ENCODE results near the gene VSTM4. TPM values are rescaled to one million over a fixed set of nuclear protein-coding genes. Genes with fewer than 3 reads are reported as not detected.

Gene VSTM4
- total RNA-seq, 2 donors from 2014 or later: 1.2 to 3.1 TPM

- Histone ChIP-seq H3K36me3 (no peaks in the 10 kb centered on the region), H3K9ac (ENCODE audit: low read depth in 2 of 2, low read length in 2 of 2) (no peak overlapping the region), H3K4me3 (no peak overlapping the region), H3K4me1 (no peaks in the 10 kb centered on the region), H3K27me3 (no peaks in the 10 kb centered on the region), H3K9me3 (no peaks in the 10 kb centered on the region), H3K27ac (no peak overlapping the region)
- TF ChIP-seq, protein P1, sequence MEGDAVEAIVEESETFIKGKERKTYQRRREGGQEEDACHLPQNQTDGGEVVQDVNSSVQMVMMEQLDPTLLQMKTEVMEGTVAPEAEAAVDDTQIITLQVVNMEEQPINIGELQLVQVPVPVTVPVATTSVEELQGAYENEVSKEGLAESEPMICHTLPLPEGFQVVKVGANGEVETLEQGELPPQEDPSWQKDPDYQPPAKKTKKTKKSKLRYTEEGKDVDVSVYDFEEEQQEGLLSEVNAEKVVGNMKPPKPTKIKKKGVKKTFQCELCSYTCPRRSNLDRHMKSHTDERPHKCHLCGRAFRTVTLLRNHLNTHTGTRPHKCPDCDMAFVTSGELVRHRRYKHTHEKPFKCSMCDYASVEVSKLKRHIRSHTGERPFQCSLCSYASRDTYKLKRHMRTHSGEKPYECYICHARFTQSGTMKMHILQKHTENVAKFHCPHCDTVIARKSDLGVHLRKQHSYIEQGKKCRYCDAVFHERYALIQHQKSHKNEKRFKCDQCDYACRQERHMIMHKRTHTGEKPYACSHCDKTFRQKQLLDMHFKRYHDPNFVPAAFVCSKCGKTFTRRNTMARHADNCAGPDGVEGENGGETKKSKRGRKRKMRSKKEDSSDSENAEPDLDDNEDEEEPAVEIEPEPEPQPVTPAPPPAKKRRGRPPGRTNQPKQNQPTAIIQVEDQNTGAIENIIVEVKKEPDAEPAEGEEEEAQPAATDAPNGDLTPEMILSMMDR (IDR thresholded peaks at IDR 0.05): no peak
- intact Hi-C loops (cut with DNase I): no loop called here
- DNase-seq: no peak
These were observed 34.4 kb downstream of the VSTM4 start for GRCh38 chr10:49080965-49081364.

DNA sequence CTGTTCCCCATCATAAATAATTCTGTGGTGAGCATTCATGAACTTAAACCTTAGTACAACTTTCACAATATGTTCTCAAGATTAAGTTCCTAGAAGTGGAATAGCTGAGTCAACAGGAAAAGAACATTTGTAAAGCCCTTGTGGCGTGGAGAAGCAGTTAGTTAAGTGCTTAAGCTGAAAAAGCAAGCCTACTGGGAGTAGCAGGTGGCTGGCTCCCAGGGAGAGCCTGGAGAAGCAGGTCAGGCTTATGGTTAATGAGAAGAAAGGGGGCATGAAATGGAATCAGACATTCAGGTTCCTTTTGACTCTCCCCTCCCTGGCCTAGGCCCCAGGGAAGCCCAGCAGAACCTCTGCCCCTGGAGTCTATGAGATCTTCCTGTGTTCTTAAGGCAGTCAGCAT lies 35.3 kb downstream of the VSTM4 start:
- no peaks in the 10 kb centered on the region for H3K9me3 ChIP-seq
- no peaks in the 10 kb centered on the region for H3K36me3 ChIP-seq
- TF ChIP-seq, protein P1 (IDR thresholded peaks at IDR 0.05): no peak
- no peaks in the 10 kb centered on the region for H3K27me3 ChIP-seq
- no peak overlapping the region for H3K27ac ChIP-seq
- DNase-seq: no peak
- H3K4me3 ChIP-seq: no peak overlapping the region
- H3K9ac ChIP-seq (ENCODE audit: low read depth in 2 of 2, low read length in 2 of 2): no peak overlapping the region
- H3K4me1 ChIP-seq: no peaks in the 10 kb centered on the region
- intact Hi-C loops (cut with DNase I): no loop called here

DNA sequence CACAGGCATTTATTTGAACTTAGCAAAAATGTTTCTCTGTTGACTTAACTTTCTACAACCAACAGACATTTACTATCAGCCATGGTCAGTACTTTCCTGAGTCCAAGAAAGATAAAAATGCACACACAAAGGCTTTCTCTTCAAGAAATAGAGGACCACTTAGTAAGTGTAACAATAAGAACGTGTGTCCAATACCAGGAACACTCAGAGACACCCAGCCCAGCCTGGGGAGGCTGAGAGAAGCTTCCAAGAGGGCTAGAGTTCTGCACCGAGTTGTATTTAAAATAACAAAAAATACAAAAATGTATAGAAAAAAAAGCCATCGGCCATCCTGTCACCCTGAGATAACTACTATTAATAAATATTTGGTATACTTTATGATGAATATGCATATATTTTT lies 35.8 kb downstream of the VSTM4 start:
- Histone ChIP-seq H3K4me3 (no peak overlapping the region), H3K27me3 (no peaks in the 10 kb centered on the region), H3K9ac (ENCODE audit: low read depth in 2 of 2, low read length in 2 of 2) (no peak overlapping the region), H3K27ac (no peak overlapping the region), H3K36me3 (no peaks in the 10 kb centered on the region), H3K4me1 (no peaks in the 10 kb centered on the region), H3K9me3 (no peaks in the 10 kb centered on the region)
- TF ChIP-seq, protein P1 (IDR thresholded peaks at IDR 0.05): no peak
- intact Hi-C loops (cut with DNase I): no loop called here
- no peak for DNase-seq

- Histone ChIP-seq H3K36me3 (no peaks in the 10 kb centered on the region), H3K9me3 (no peaks in the 10 kb centered on the region), H3K4me1 (no peaks in the 10 kb centered on the region), H3K27me3 (no peaks in the 10 kb centered on the region), H3K27ac (no peak overlapping the region), H3K9ac (ENCODE audit: low read depth in 2 of 2, low read length in 2 of 2) (no peak overlapping the region), H3K4me3 (no peak overlapping the region)
- DNase-seq: no peak
- TF ChIP-seq, protein P1 (IDR thresholded peaks at IDR 0.05): no peak
- intact Hi-C loops (cut with DNase I): no loop called here
These were observed 36.2 kb downstream of the VSTM4 start for GRCh38 chr10:49079072-49079471.

- Histone ChIP-seq H3K4me3 (no peak overlapping the region), H3K36me3 (no peaks in the 10 kb centered on the region), H3K4me1 (no peaks in the 10 kb centered on the region), H3K27ac (no peak overlapping the region), H3K9ac (ENCODE audit: low read depth in 2 of 2, low read length in 2 of 2) (no peak overlapping the region), H3K27me3 (no peaks in the 10 kb centered on the region), H3K9me3 (no peaks in the 10 kb centered on the region)
- TF ChIP-seq, protein P1 (IDR thresholded peaks at IDR 0.05): no peak
- intact Hi-C loops (cut with DNase I): no loop called here
- no peak for DNase-seq
These were observed 36.9 kb downstream of the VSTM4 start for GRCh38 chr10:49078433-49078832.
